K562 (cell line): Measurements from ENCODE around the gene BNIPL. TPM values are rescaled to one million over a fixed set of nuclear protein-coding genes. Genes with fewer than 3 reads are reported as not detected.

Source experiments
- ARHGAP35 ChIP-seq: fragments of 450-650 bp; IDR thresholded peaks from 2 replicates; pipeline ENCODE4 v1.6.1; 2018; ENCODE audit not compliant: partially characterized antibody
- CAMTA2 ChIP-seq: fragments of 250-450 bp; sonication (Bioruptor Pico); conservative IDR thresholded peaks from 2 replicates; pipeline ENCODE4 v1.5.1; 2022
- MYC ChIP-seq, 2 experiments: fragments of 250-450 bp in 1 of 2; sonication (Bioruptor Pico) in 1 of 2; IDR thresholded peaks; 2 replicates each; pipeline versions ENCODE4 v1.5.1 to v1.6.1; 2012 to 2021; ENCODE audit warnings: low read depth in 2 of 2, borderline replicate concordance in 1 of 2, improper control_type of control experiment in 1 of 2, low read length in 1 of 2, mild to moderate bottlenecking in 1 of 2, moderate library complexity in 1 of 2
- POLR2AphosphoS5 ChIP-seq: IDR thresholded peaks from 2 replicates; pipeline ENCODE4 v1.6.1; 2011; ENCODE audit warnings: mild to moderate bottlenecking, low read depth, low read length, moderate library complexity; ENCODE audit not compliant: control insufficient read depth, insufficient read depth
- SP1 ChIP-seq: sonication (generic); formaldehyde crosslinking; IDR thresholded peaks from 2 replicates; pipeline ENCODE4 v1.8.1; 2022; ENCODE audit warnings: mild to moderate bottlenecking, missing genetic modification reagents
- TCF7 ChIP-seq: sonication (generic); IDR thresholded peaks from 2 replicates; pipeline ENCODE4 v1.6.1; 2016; ENCODE audit warnings: antibody characterized with exemption, borderline replicate concordance
- VEZF1 ChIP-seq: fragments of 200-800 bp; sonication (Bioruptor generic); IDR thresholded peaks from 2 replicates; pipeline ENCODE4 v1.6.1; 2017; ENCODE audit warnings: missing genetic modification characterization, missing compliant biosample characterization
- ZBED1 ChIP-seq: IDR thresholded peaks from 2 replicates; pipeline ENCODE4 v1.6.1; 2014
- ZBTB7A ChIP-seq: IDR thresholded peaks from 2 replicates; pipeline ENCODE4 v1.6.1; 2011; ENCODE audit warnings: low read depth, mild to moderate bottlenecking, low read length, moderate library complexity, borderline replicate concordance; ENCODE audit not compliant: control insufficient read depth
- ZMIZ1 ChIP-seq, 2 experiments: fragments of 150-350 bp in 1 of 2; IDR thresholded peaks; 2 replicates each; pipeline ENCODE4 v1.6.1; 2012 to 2016; ENCODE audit warnings: low read depth in 2 of 2, low read length in 2 of 2, mild to moderate bottlenecking in 1 of 2, moderate library complexity in 1 of 2
- ZNF354B ChIP-seq: fragments of 250-450 bp; sonication (Bioruptor Pico); IDR thresholded peaks from 2 replicates; pipeline ENCODE4 v1.4.0; 2020
- ZNF609 ChIP-seq: sonication (generic); formaldehyde crosslinking; IDR thresholded peaks from 2 replicates; pipeline ENCODE4 v1.8.1; 2023; ENCODE audit warnings: missing genetic modification reagents, mild to moderate bottlenecking, borderline replicate concordance
- ZNF830 ChIP-seq: fragments of 250-450 bp; sonication (Bioruptor Pico); IDR thresholded peaks from 2 replicates; pipeline ENCODE4 v1.5.0; 2021; ENCODE audit warnings: mild to moderate bottlenecking
- ZSCAN32 ChIP-seq: fragments of 450-650 bp; formaldehyde crosslinking; IDR thresholded peaks from 2 replicates; pipeline ENCODE4 v1.4.0; 2020; ENCODE audit warnings: mild to moderate bottlenecking, moderate library complexity
- polyA plus RNA-seq, 8 experiments: library from polyadenylated mRNA; depleted of rRNA in 4 of 8; stranded (reverse) in 5 of 8; unstranded in 3 of 8; fragments of >200 nt; fragmentation: Nextera tagmentation in 2 of 8; fragmentation: Illumina TruSeq in 1 of 8; extraction: Ambion mirVana in 2 of 8; extraction: Trizol in 1 of 8; gene quantifications; 2 replicates each; pipeline versions ENCODE4 v1.2.1 to v1.2.3, GENCODE V29; 2011 to 2014; ENCODE audit warnings: inconsistent platforms in 1 of 8, missing spikeins in 1 of 8
- total RNA-seq, 7 experiments: library from RNA; depleted of rRNA in 6 of 7; stranded (reverse); fragments of >200 nt in 6 of 7; fragmentation: Illumina TruSeq in 2 of 7; extraction: Trizol in 2 of 7; gene quantifications; 2 replicates each; pipeline versions ENCODE4 v1.2.1 to v1.2.3, GENCODE V29; 2011 to 2021; ENCODE audit warnings: low replicate concordance in 1 of 7
- TF ChIP-seq, protein P1 (sequence below): fragments of 250-450 bp; sonication (Bioruptor Pico); IDR thresholded peaks from 2 replicates; pipeline ENCODE4 v1.5.0; 2022; ENCODE audit warnings: mild to moderate bottlenecking

BNIPL gene
- total and polyA plus RNA-seq, 9 of the 15 experiments (the other 6 are each of a cell fraction or from before 2014, with no cell fraction given): 0.08 to 1.4 (median 0.68) TPM

GRCh38 chr1:151051356-151052009 is 15.1 kb downstream of the BNIPL start (continued):
- no peak for TF ChIP-seq ARHGAP35
- no peak for TF ChIP-seq TCF7
- TF ChIP-seq VEZF1: 0 out of 2 replicates have a peak, but pooled peaks have one; percentile 7
- no peak for TF ChIP-seq ZBTB7A
- TF ChIP-seq ZMIZ1 (IDR thresholded peaks at IDR 0.05; ENCODE audit: low read depth in 2 of 2, low read length in 2 of 2): peak in 1 of 2 experiments; percentile 56; a peak in 1 of 4 replicates
- 0 out of 2 replicates have a peak, but pooled peaks have one; percentile 25 for TF ChIP-seq ZSCAN32 (CRISPR knock-in tag)
- TF ChIP-seq, protein P1, sequence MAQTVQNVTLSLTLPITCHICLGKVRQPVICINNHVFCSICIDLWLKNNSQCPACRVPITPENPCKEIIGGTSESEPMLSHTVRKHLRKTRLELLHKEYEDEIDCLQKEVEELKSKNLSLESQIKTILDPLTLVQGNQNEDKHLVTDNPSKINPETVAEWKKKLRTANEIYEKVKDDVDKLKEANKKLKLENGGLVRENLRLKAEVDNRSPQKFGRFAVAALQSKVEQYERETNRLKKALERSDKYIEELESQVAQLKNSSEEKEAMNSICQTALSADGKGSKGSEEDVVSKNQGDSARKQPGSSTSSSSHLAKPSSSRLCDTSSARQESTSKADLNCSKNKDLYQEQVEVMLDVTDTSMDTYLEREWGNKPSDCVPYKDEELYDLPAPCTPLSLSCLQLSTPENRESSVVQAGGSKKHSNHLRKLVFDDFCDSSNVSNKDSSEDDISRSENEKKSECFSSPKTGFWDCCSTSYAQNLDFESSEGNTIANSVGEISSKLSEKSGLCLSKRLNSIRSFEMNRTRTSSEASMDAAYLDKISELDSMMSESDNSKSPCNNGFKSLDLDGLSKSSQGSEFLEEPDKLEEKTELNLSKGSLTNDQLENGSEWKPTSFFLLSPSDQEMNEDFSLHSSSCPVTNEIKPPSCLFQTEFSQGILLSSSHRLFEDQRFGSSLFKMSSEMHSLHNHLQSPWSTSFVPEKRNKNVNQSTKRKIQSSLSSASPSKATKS (CRISPR knock-in tag): no peak
- TF ChIP-seq MYC (IDR thresholded peaks at IDR 0.05; ENCODE audit: low read depth, low read length): no peak
- TF ChIP-seq MYC (CRISPR knock-in tag; IDR thresholded peaks at IDR 0.05; ENCODE audit: borderline replicate concordance, low read depth): no peak
- no peak for TF ChIP-seq ZBED1
- TF ChIP-seq ZNF830 (CRISPR knock-in tag): 0 out of 2 replicates have a peak, but pooled peaks have one; percentile 33
- no peak for TF ChIP-seq ZNF354B (CRISPR knock-in tag)
- TF ChIP-seq ZNF609 (CRISPR knock-in tag): no peak
- no peak for TF ChIP-seq CAMTA2 (CRISPR knock-in tag)
- peak; percentile 40; the same call in 1 of the 2 replicates for TF ChIP-seq SP1 (CRISPR knock-in tag)
- peak; percentile 62 for TF ChIP-seq POLR2AphosphoS5
